ENCODE measurements around the gene LEAP2.
A peak's percentile ranks its signal among the peaks of the same experiment; 100 is the strongest.

The LEAP2 gene

GRCh38 chr5:132831095-132831860 lies 42.2 kb upstream of the LEAP2 start:
- H3F3A ChIP-seq (ENCODE audit: insufficient read depth, low read length) = no peaks in the 10 kb centered on the region
- no peaks in the 10 kb centered on the region for H3K79me2 ChIP-seq (ENCODE audit: insufficient read depth, low read length)
- H2AFZ ChIP-seq (ENCODE audit: low read length) = no peak overlapping the region
- H3K36me3 ChIP-seq (ENCODE audit: insufficient read depth, low read length) = no peaks in the 10 kb centered on the region
- peak overlapping the region; percentile 91 for H3K4me2 ChIP-seq (ENCODE audit: low read length)
- no peak for TF ChIP-seq EZH2 (IDR thresholded peaks at IDR 0.05; ENCODE audit: borderline replicate concordance, low read length)
- TF ChIP-seq, protein P1, sequence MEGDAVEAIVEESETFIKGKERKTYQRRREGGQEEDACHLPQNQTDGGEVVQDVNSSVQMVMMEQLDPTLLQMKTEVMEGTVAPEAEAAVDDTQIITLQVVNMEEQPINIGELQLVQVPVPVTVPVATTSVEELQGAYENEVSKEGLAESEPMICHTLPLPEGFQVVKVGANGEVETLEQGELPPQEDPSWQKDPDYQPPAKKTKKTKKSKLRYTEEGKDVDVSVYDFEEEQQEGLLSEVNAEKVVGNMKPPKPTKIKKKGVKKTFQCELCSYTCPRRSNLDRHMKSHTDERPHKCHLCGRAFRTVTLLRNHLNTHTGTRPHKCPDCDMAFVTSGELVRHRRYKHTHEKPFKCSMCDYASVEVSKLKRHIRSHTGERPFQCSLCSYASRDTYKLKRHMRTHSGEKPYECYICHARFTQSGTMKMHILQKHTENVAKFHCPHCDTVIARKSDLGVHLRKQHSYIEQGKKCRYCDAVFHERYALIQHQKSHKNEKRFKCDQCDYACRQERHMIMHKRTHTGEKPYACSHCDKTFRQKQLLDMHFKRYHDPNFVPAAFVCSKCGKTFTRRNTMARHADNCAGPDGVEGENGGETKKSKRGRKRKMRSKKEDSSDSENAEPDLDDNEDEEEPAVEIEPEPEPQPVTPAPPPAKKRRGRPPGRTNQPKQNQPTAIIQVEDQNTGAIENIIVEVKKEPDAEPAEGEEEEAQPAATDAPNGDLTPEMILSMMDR (IDR thresholded peaks at IDR 0.05; ENCODE audit: low read length) = no peak
- H4K20me1 ChIP-seq (ENCODE audit: insufficient read depth, low read length) = no peaks in the 10 kb centered on the region
- H3K4me1 ChIP-seq (ENCODE audit: insufficient read depth, low read length, severe bottlenecking) = peaks cover 5% of the 10 kb centered on the region
- H3K4me3 ChIP-seq (ENCODE audit: low read depth, low read length, poor library complexity, severe bottlenecking) = peak overlapping the region; percentile 76
- no peaks in the 10 kb centered on the region for H3K9me3 ChIP-seq (ENCODE audit: low read length)
- H3K9me2 ChIP-seq (ENCODE audit: low read depth, low read length) = no peaks in the 10 kb centered on the region
- H3K27ac ChIP-seq (ENCODE audit: low read depth, low read length, poor library complexity, severe bottlenecking) = no peak overlapping the region
- H3K9ac ChIP-seq (ENCODE audit: low read length) = peak overlapping the region; percentile 74; the same call in 1 of the 2 replicates
- no peaks in the 10 kb centered on the region for H3K27me3 ChIP-seq (ENCODE audit: insufficient read depth, low read length)

- Histone ChIP-seq H4K20me1 (ENCODE audit: insufficient read depth, low read length) (no peaks in the 10 kb centered on the region), H3K9ac (ENCODE audit: low read length) (no peak overlapping the region), H3K79me2 (ENCODE audit: insufficient read depth, low read length) (no peaks in the 10 kb centered on the region), H3K36me3 (ENCODE audit: insufficient read depth, low read length) (no peaks in the 10 kb centered on the region), H3K27me3 (ENCODE audit: insufficient read depth, low read length) (no peaks in the 10 kb centered on the region), H3K9me2 (ENCODE audit: low read depth, low read length) (no peaks in the 10 kb centered on the region), H3K4me3 (ENCODE audit: low read depth, low read length, poor library complexity, severe bottlenecking) (no peak overlapping the region), H3K4me1 (ENCODE audit: insufficient read depth, low read length, severe bottlenecking) (peaks cover 5% of the 10 kb centered on the region), H3K4me2 (ENCODE audit: low read length) (no peak overlapping the region), H3K27ac (ENCODE audit: low read depth, low read length, poor library complexity, severe bottlenecking) (no peak overlapping the region), H3F3A (ENCODE audit: insufficient read depth, low read length) (no peaks in the 10 kb centered on the region), H3K9me3 (ENCODE audit: low read length) (no peaks in the 10 kb centered on the region), H2AFZ (ENCODE audit: low read length) (no peak overlapping the region)
- no peak for TF ChIP-seq EZH2 (IDR thresholded peaks at IDR 0.05; ENCODE audit: borderline replicate concordance, low read length)
- TF ChIP-seq, protein P1 (IDR thresholded peaks at IDR 0.05; ENCODE audit: low read length) = no peak
Measured at GRCh38 chr5:132832612-132833011, 40.9 kb upstream of the LEAP2 start.

- Histone ChIP-seq H3K9me2 (ENCODE audit: low read depth, low read length) (no peaks in the 10 kb centered on the region), H3K36me3 (ENCODE audit: insufficient read depth, low read length) (no peaks in the 10 kb centered on the region), H3K4me3 (ENCODE audit: low read depth, low read length, poor library complexity, severe bottlenecking) (no peak overlapping the region), H3K27me3 (ENCODE audit: insufficient read depth, low read length) (no peaks in the 10 kb centered on the region), H2AFZ (ENCODE audit: low read length) (no peak overlapping the region), H3K79me2 (ENCODE audit: insufficient read depth, low read length) (no peaks in the 10 kb centered on the region), H3K27ac (ENCODE audit: low read depth, low read length, poor library complexity, severe bottlenecking) (no peak overlapping the region), H3K4me1 (ENCODE audit: insufficient read depth, low read length, severe bottlenecking) (peaks cover 5% of the 10 kb centered on the region), H3K9me3 (ENCODE audit: low read length) (no peaks in the 10 kb centered on the region), H3K4me2 (ENCODE audit: low read length) (no peak overlapping the region), H3K9ac (ENCODE audit: low read length) (no peak overlapping the region), H3F3A (ENCODE audit: insufficient read depth, low read length) (no peaks in the 10 kb centered on the region), H4K20me1 (ENCODE audit: insufficient read depth, low read length) (no peaks in the 10 kb centered on the region)
- no peak for TF ChIP-seq EZH2 (IDR thresholded peaks at IDR 0.05; ENCODE audit: borderline replicate concordance, low read length)
- TF ChIP-seq, protein P1 (IDR thresholded peaks at IDR 0.05; ENCODE audit: low read length) = no peak
Measured at GRCh38 chr5:132834057-132834456, 39.4 kb upstream of the LEAP2 start.
